Right lobe of liver (tissue), 6 donors: ENCODE measurements around the gene BLVRB. TPM values are rescaled to one million over a fixed set of nuclear protein-coding genes. Genes with fewer than 3 reads are reported as not detected.

Experiments used
- ATAC-seq, 4 donors: fragments of 200-7000 bp; cut with Tn5 transposase; one replicate each; pipeline ENCODE4 v1.9.1; 2020; ENCODE audit warnings: mild to moderate bottlenecking in 4 of 4, moderate library complexity in 4 of 4
- DNase-seq, 3 donors: peaks; one replicate each; pipeline ENCODE4 v3.0.0-alpha.2; 2020
- H3K27ac ChIP-seq, 3 donors: fragments of 200-600 bp; one replicate each; pipeline ENCODE4 v1.8.0; 2022
- H3K27me3 ChIP-seq, 2 donors: fragments of 200-600 bp; one replicate each; pipeline ENCODE4 v1.8.0; 2022
- H3K36me3 ChIP-seq, 4 donors: fragments of 200-600 bp; sonication (generic) in 1 of 4; one replicate each; pipeline versions ENCODE4 v1.5.1 to v1.8.0; 2017 to 2022; ENCODE audit warnings: control low read depth in 1 of 4
- H3K4me1 ChIP-seq, 4 donors: fragments of 200-600 bp; sonication (generic) in 1 of 4; one replicate each; pipeline versions ENCODE4 v1.5.1 to v1.8.0; 2017 to 2022; ENCODE audit warnings: control low read depth in 1 of 4
- H3K4me3 ChIP-seq, 3 donors: fragments of 200-600 bp; one replicate each; pipeline ENCODE4 v1.8.0; 2022
- H3K9me3 ChIP-seq, 4 donors: fragments of 200-600 bp; sonication (generic) in 1 of 4; one replicate each; pipeline versions ENCODE4 v1.5.1 to v1.8.0; 2017 to 2022; ENCODE audit warnings: control low read depth in 1 of 4
- CTCF ChIP-seq, 4 donors: fragments of 200-600 bp in 3 of 4; fragments of 450-650 bp in 1 of 4; IDR thresholded peaks; one replicate each; pipeline versions ENCODE4 v1.5.1 to v1.8.0; 2016 to 2022; ENCODE audit warnings: antibody characterized with exemption in 4 of 4, mild to moderate bottlenecking in 2 of 4
- POLR2A ChIP-seq: fragments of 450-650 bp; IDR thresholded peaks from one replicate; pipeline ENCODE4 v1.6.1; 2017; ENCODE audit warnings: antibody characterized with exemption, mild to moderate bottlenecking
- WGBS: methylation state at CpG from one replicate; pipeline ENCODE4 v1.1.6; 2018; ENCODE audit warnings: low coverage, low lambda C conversion rate; ENCODE audit not compliant: insufficient coverage; ENCODE audit errors: missing lambda C conversion rate; 5-methylcytosine and 5-hydroxymethylcytosine counted together
- intact Hi-C, 2 donors: fragments of 100-400 bp; cut with DNase I; formaldehyde crosslinking; loops; one replicate each; pipeline versions ENCODE4 v1.11.2 to v1.14.1; 2022
- total RNA-seq, 6 experiments: library from RNA; depleted of rRNA in 2 of 6; stranded (reverse); fragments of >200 nt in 2 of 6; fragmentation: NEBNext Ultra II Directional in 3 of 6; extraction: Animal tissue kit (Norgen Biotek cat#: 25700) in 3 of 6; gene quantifications; one replicate each; pipeline versions ENCODE4 v1.1.0 to v1.2.4, GENCODE V29; 2016 to 2023
- donor health status: DM: no; HTN: yes; CAD: no.
- donor health status: DM: no; HTN: no; CAD: no.
- donor health status: DM: no; HTN: no; CAD: no.
- donor health status: DM: no; HTN: yes; CAD: no.
- donor health status: DM: no; HTN: yes; CAD: no.

The BLVRB gene
- total RNA-seq, 6 experiments from 2014 or later, result 127 to 326 (median 146) TPM

GRCh38 chr19:40425450-40426287 is 39.9 kb downstream of the BLVRB start, which contains the start of gene SERTAD1:
TSS of gene SERTAD1 (minus strand) at chr19:40425992. CDS start at chr19:40423546, 2,446 bp downstream.
- H3K4me3 ChIP-seq, result peak within 1 kb of the TSS; percentile 89 to 95 (median 92)
- peak; percentile 100 for TF ChIP-seq POLR2A
- peak; percentile 75 to 85 (median 81) for TF ChIP-seq CTCF (IDR thresholded peaks at IDR 0.05)
- peaks cover 0 to 22% (median 0%) of the 10 kb centered on the region in 4 donors for H3K4me1 ChIP-seq
- H3K27ac ChIP-seq, result peak within 1 kb of the TSS; percentile 92 to 97 (median 97)
- no peaks in the 10 kb centered on the region for H3K9me3 ChIP-seq
- intact Hi-C loops, result no loop called here
- peaks cover 0 to 12% (median 4%) of the 10 kb centered on the region in 4 donors for H3K36me3 ChIP-seq
- ATAC-seq, result peak; percentile 86 to 92 (median 90)
- WGBS, result 0% methylated on average over 25 of the region's 75 CpGs
- no peaks in the 10 kb centered on the region for H3K27me3 ChIP-seq
- DNase-seq, result peak; percentile 100

- DNase-seq, result peak in 1 of 3 donors; percentile 77
- intact Hi-C loops, result no loop called here
Measured at GRCh38 chr19:40424637-40425449, 40.7 kb downstream of the BLVRB start.

DNA sequence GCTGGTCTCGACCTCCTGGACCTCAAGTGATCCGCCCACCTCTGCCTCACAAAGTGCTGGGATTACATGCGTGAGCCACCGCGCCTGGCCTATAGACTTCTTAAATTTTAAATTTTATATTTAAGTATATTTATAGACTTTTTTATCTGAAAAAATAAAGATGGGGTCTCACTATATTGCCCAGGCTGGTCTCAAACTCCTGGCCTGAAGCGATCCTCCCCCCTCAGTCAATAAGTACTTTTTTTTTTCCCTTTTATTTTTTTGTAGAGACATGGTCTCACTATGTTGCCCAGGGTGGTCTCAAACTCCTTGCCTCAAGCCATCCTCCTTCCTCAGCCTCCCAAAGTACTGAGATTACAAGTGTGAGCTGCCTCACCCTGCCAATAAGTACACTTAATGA is 41.6 kb downstream of the BLVRB start:
- ATAC-seq (no peak), DNase-seq (no peak)
- Histone ChIP-seq H3K27ac (peak overlapping the region in 2 of 3 donors; percentile 97), H3K9me3 (no peaks in the 10 kb centered on the region), H3K36me3 (peaks cover 0 to 12% (median 4%) of the 10 kb centered on the region in 4 donors), H3K4me3 (peak overlapping the region in 1 of 3 donors; percentile 95), H3K27me3 (no peaks in the 10 kb centered on the region), H3K4me1 (peaks cover 0 to 22% (median 0%) of the 10 kb centered on the region in 4 donors)
- 85% methylated on average over 6 of the region's 6 CpGs for WGBS
- intact Hi-C loops, result no loop called here
- TF ChIP-seq POLR2A (no peak), CTCF (IDR thresholded peaks at IDR 0.05) (no peak)

More at GRCh38 chr19:40424637-40425449, 40.7 kb downstream of the BLVRB start:
- 3% methylated on average over 13 of the region's 28 CpGs for WGBS
- Histone ChIP-seq H3K4me3 (peak overlapping the region; percentile 89 to 95 (median 92)), H3K4me1 (peaks cover 0 to 22% (median 0%) of the 10 kb centered on the region in 4 donors), H3K27me3 (no peaks in the 10 kb centered on the region), H3K9me3 (no peaks in the 10 kb centered on the region), H3K27ac (peak overlapping the region; percentile 92 to 97 (median 97)), H3K36me3 (peaks cover 0 to 12% (median 4%) of the 10 kb centered on the region in 4 donors)
- TF ChIP-seq POLR2A, result no peak
- TF ChIP-seq CTCF (IDR thresholded peaks at IDR 0.05), result no peak
- ATAC-seq, result peak; percentile 5 to 37 (median 19)

GRCh38 chr19:40422748-40423566 is 42.6 kb downstream of the BLVRB start:
- DNase-seq, result no peak

More at GRCh38 chr19:40422748-40423566, 42.6 kb downstream of the BLVRB start:
- no peaks in the 10 kb centered on the region for H3K27me3 ChIP-seq
- no peak for ATAC-seq
- WGBS, result 82% methylated on average over 9 of the region's 31 CpGs
- no peak overlapping the region for H3K27ac ChIP-seq
- TF ChIP-seq CTCF (IDR thresholded peaks at IDR 0.05), result no peak
- no peak for TF ChIP-seq POLR2A
- H3K4me1 ChIP-seq, result peaks cover 0 to 22% (median 0%) of the 10 kb centered on the region in 4 donors
- no peak overlapping the region for H3K4me3 ChIP-seq
- peaks cover 0 to 12% (median 4%) of the 10 kb centered on the region in 4 donors for H3K36me3 ChIP-seq
- intact Hi-C loops, result no loop called here
- no peaks in the 10 kb centered on the region for H3K9me3 ChIP-seq
